OCI-LY7 (cell line): ENCODE measurements around the gene LUC7L.

ENCODE experiments used
- EZH2phosphoT487 ChIP-seq: fragments of 200-600 bp; sonication (generic); IDR thresholded peaks from 2 replicates; pipeline ENCODE4 v1.6.1; 2018; ENCODE audit warnings: low read depth, borderline replicate concordance, mild to moderate bottlenecking, mixed run types, antibody characterized with exemption, low read length, moderate library complexity, mixed read lengths
- TF ChIP-seq, protein P1 (sequence below): fragments of 200-600 bp; sonication (generic); conservative IDR thresholded peaks from 2 replicates; pipeline ENCODE4 v1.5.1; 2014; ENCODE audit warnings: mild to moderate bottlenecking, antibody characterized with exemption, low read length, moderate library complexity, mixed read lengths

DNA sequence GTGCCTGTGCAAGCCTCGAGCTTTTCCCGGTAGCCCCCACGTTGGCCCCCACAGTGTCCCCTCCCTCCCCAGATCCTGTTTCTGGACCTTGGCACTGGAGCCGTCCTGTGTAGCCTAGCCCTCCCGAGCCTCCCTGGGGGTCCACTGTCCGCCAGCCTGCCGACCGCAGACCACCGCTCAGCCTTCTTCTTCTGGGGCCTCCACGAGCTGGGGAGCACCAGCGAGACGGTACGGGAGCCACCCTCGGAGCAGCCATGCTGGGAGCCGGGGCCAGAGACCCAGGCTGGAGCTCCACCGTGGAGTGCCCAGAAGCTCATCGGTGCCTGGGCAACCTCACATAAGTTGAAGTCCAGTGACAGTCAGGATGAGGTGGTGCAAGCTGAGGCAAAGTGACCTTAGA, 34.7 kb upstream of the LUC7L start:
- TF ChIP-seq, protein P1, sequence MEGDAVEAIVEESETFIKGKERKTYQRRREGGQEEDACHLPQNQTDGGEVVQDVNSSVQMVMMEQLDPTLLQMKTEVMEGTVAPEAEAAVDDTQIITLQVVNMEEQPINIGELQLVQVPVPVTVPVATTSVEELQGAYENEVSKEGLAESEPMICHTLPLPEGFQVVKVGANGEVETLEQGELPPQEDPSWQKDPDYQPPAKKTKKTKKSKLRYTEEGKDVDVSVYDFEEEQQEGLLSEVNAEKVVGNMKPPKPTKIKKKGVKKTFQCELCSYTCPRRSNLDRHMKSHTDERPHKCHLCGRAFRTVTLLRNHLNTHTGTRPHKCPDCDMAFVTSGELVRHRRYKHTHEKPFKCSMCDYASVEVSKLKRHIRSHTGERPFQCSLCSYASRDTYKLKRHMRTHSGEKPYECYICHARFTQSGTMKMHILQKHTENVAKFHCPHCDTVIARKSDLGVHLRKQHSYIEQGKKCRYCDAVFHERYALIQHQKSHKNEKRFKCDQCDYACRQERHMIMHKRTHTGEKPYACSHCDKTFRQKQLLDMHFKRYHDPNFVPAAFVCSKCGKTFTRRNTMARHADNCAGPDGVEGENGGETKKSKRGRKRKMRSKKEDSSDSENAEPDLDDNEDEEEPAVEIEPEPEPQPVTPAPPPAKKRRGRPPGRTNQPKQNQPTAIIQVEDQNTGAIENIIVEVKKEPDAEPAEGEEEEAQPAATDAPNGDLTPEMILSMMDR = no peak
- no peak for TF ChIP-seq EZH2phosphoT487
